Measurements from ENCODE around the gene ACKR1. TPM values are rescaled to one million over a fixed set of nuclear protein-coding genes. Genes with fewer than 3 reads are reported as not detected.
A peak's percentile ranks its signal among the peaks of the same experiment; 100 is the strongest.

The ACKR1 gene
- total and polyA plus RNA-seq, 4 donors = 0.08 to 17.2 (median 0.48) TPM; not detected in 1

- WGBS = 87% methylated on average over 1 of the region's 1 CpG
- DNase-seq (ENCODE audit: low spot score) = no peak
- H3K27me3 ChIP-seq (ENCODE audit: control insufficient read depth in 4 of 4, insufficient read depth in 4 of 4, low read length in 3 of 4) = peaks cover 0 to 4% (median 0%) of the 10 kb centered on the region in 4 donors
- H3K27ac ChIP-seq (ENCODE audit: low read depth in 1 of 2, low read length in 2 of 2) = no peak overlapping the region
- peaks cover 0 to 2% (median 0%) of the 10 kb centered on the region in 4 donors for H3K36me3 ChIP-seq (ENCODE audit: control insufficient read depth in 4 of 4, insufficient read depth in 3 of 4, low read depth in 1 of 4, low read length in 3 of 4)
- no peak overlapping the region for H3K4me3 ChIP-seq (ENCODE audit: low read depth in 1 of 3, low read length in 3 of 3)
- no peak overlapping the region for H3K9ac ChIP-seq (ENCODE audit: low read depth in 1 of 2, low read length in 2 of 2)
- TF ChIP-seq SP1 (IDR thresholded peaks at IDR 0.05) = no peak
- no peak for TF ChIP-seq GABPA (IDR thresholded peaks at IDR 0.05 in 1 of 2, conservative IDR thresholded peaks at IDR 0.05 in 1 of 2)
- TF ChIP-seq NR2F2 (IDR thresholded peaks at IDR 0.05) = no peak
- no peak for TF ChIP-seq JUND (IDR thresholded peaks at IDR 0.05)
- no peak for TF ChIP-seq YY1 (IDR thresholded peaks at IDR 0.05)
- TF ChIP-seq HNF4G (IDR thresholded peaks at IDR 0.05) = no peak
- no peak for TF ChIP-seq FOXA2 (IDR thresholded peaks at IDR 0.05)
- TF ChIP-seq HNF4A (conservative IDR thresholded peaks at IDR 0.05) = no peak
- no peak for TF ChIP-seq RAD21 (IDR thresholded peaks at IDR 0.05)
- TF ChIP-seq ATF3 (IDR thresholded peaks at IDR 0.05) = no peak
- no peak for TF ChIP-seq EGR1 (IDR thresholded peaks at IDR 0.05; ENCODE audit: low read depth in 2 of 2)
- TF ChIP-seq MAX (IDR thresholded peaks at IDR 0.05) = no peak
- TF ChIP-seq, protein P1, sequence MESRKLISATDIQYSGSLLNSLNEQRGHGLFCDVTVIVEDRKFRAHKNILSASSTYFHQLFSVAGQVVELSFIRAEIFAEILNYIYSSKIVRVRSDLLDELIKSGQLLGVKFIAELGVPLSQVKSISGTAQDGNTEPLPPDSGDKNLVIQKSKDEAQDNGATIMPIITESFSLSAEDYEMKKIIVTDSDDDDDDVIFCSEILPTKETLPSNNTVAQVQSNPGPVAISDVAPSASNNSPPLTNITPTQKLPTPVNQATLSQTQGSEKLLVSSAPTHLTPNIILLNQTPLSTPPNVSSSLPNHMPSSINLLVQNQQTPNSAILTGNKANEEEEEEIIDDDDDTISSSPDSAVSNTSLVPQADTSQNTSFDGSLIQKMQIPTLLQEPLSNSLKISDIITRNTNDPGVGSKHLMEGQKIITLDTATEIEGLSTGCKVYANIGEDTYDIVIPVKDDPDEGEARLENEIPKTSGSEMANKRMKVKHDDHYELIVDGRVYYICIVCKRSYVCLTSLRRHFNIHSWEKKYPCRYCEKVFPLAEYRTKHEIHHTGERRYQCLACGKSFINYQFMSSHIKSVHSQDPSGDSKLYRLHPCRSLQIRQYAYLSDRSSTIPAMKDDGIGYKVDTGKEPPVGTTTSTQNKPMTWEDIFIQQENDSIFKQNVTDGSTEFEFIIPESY (IDR thresholded peaks at IDR 0.05) = no peak
- no peak for TF ChIP-seq FOXA1 (IDR thresholded peaks at IDR 0.05)
- no peaks in the 10 kb centered on the region for H3K4me1 ChIP-seq (ENCODE audit: control insufficient read depth in 4 of 4, insufficient read depth in 4 of 4, low read length in 3 of 4)
- peaks cover 0 to 15% (median 1%) of the 10 kb centered on the region in 4 donors for H3K9me3 ChIP-seq (ENCODE audit: control insufficient read depth in 4 of 4, low read length in 3 of 4)
Observed at GRCh38 chr1:159248311-159248710, 43.6 kb downstream of the ACKR1 start.

GRCh38 chr1:159250638-159251216, 46.1 kb downstream of the ACKR1 start:
- Histone ChIP-seq H3K27me3 (ENCODE audit: control insufficient read depth in 4 of 4, insufficient read depth in 4 of 4, low read length in 3 of 4) (peaks cover 0 to 4% (median 0%) of the 10 kb centered on the region in 4 donors), H3K9ac (ENCODE audit: low read depth in 1 of 2, low read length in 2 of 2) (no peak overlapping the region), H3K36me3 (ENCODE audit: control insufficient read depth in 4 of 4, insufficient read depth in 3 of 4, low read depth in 1 of 4, low read length in 3 of 4) (peaks cover 0 to 2% (median 0%) of the 10 kb centered on the region in 4 donors), H3K4me1 (ENCODE audit: control insufficient read depth in 4 of 4, insufficient read depth in 4 of 4, low read length in 3 of 4) (no peaks in the 10 kb centered on the region), H3K9me3 (ENCODE audit: control insufficient read depth in 4 of 4, low read length in 3 of 4) (peaks cover 0 to 11% (median 1%) of the 10 kb centered on the region in 4 donors), H3K27ac (ENCODE audit: low read depth in 1 of 2, low read length in 2 of 2) (no peak overlapping the region), H3K4me3 (ENCODE audit: low read depth in 1 of 3, low read length in 3 of 3) (no peak overlapping the region)
- DNase-seq (ENCODE audit: low spot score) = no peak
- peak; percentile 17 for TF ChIP-seq CTCF (IDR thresholded peaks at IDR 0.05; ENCODE audit: low read depth, low read length, missing input control)
- no peak for TF ChIP-seq GABPA (IDR thresholded peaks at IDR 0.05 in 1 of 2, conservative IDR thresholded peaks at IDR 0.05 in 1 of 2)
- TF ChIP-seq FOXA1 (IDR thresholded peaks at IDR 0.05) = no peak
- TF ChIP-seq SP1 (IDR thresholded peaks at IDR 0.05) = no peak
- TF ChIP-seq NR2F2 (IDR thresholded peaks at IDR 0.05) = no peak
- no peak for TF ChIP-seq ATF3 (IDR thresholded peaks at IDR 0.05)
- TF ChIP-seq TAF1 (conservative IDR thresholded peaks at IDR 0.05) = no peak
- peak; percentile 41 to 60 for TF ChIP-seq RAD21 (IDR thresholded peaks at IDR 0.05)
- no peak for TF ChIP-seq EGR1 (IDR thresholded peaks at IDR 0.05; ENCODE audit: low read depth in 2 of 2)
- TF ChIP-seq RXRA (IDR thresholded peaks at IDR 0.05) = no peak
- TF ChIP-seq HNF4A (conservative IDR thresholded peaks at IDR 0.05) = no peak
- TF ChIP-seq HNF4G (IDR thresholded peaks at IDR 0.05) = no peak
- no peak for TF ChIP-seq FOXA2 (IDR thresholded peaks at IDR 0.05)
- TF ChIP-seq REST (IDR thresholded peaks at IDR 0.05) = no peak
- 69% methylated on average over 8 of the region's 8 CpGs for WGBS
